Omental fat pad (tissue), 4 donors: ENCODE data around the gene ARHGAP40. TPM values are rescaled to one million over a fixed set of nuclear protein-coding genes. Genes with fewer than 3 reads are reported as not detected.

ENCODE experiments used
- ATAC-seq: fragments of 150-250 bp; one replicate; pipeline ENCODE4 v1.9.1; 2016; ENCODE audit warnings: mild to moderate bottlenecking, moderate library complexity; ENCODE audit not compliant: low FRiP score
- DNase-seq: peaks from one replicate; pipeline ENCODE4 v3.0.0-alpha.2; 2019; ENCODE audit warnings: low spot score
- total RNA-seq, 4 donors: library from RNA; depleted of rRNA; stranded (reverse); fragments of >200 nt; gene quantifications; one replicate each; pipeline ENCODE4 v1.1.0, GENCODE V29; 2016
- TF ChIP-seq, protein P1 (sequence below), 3 donors: fragments of 450-650 bp; IDR thresholded peaks; one replicate each; pipeline ENCODE4 v1.5.1; 2016 to 2017; ENCODE audit warnings: antibody characterized with exemption in 3 of 3, mild to moderate bottlenecking in 3 of 3, moderate library complexity in 2 of 3

Gene ARHGAP40
- total RNA-seq, 4 donors from 2014 or later = not detected

DNA sequence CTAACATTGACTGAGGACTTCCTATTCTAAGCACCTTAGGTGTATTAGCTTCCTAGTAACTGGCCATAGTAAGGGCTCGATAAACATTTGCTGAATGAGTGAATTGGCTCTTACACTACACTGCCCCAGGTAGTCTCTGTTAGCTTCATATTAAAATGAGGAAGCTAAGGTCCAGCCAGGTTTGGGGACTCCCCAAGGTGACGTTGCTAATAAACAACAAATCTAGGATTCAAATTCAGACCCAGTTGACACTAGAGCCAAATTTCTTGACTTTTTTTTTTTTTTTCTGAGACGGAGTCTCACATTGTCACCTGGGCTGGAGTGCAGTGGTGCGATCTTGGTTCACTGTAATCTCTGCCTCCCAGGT lies 16.2 kb downstream of the ARHGAP40 start:
- TF ChIP-seq, protein P1, sequence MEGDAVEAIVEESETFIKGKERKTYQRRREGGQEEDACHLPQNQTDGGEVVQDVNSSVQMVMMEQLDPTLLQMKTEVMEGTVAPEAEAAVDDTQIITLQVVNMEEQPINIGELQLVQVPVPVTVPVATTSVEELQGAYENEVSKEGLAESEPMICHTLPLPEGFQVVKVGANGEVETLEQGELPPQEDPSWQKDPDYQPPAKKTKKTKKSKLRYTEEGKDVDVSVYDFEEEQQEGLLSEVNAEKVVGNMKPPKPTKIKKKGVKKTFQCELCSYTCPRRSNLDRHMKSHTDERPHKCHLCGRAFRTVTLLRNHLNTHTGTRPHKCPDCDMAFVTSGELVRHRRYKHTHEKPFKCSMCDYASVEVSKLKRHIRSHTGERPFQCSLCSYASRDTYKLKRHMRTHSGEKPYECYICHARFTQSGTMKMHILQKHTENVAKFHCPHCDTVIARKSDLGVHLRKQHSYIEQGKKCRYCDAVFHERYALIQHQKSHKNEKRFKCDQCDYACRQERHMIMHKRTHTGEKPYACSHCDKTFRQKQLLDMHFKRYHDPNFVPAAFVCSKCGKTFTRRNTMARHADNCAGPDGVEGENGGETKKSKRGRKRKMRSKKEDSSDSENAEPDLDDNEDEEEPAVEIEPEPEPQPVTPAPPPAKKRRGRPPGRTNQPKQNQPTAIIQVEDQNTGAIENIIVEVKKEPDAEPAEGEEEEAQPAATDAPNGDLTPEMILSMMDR (IDR thresholded peaks at IDR 0.05) = no peak
- DNase-seq (no peak), ATAC-seq (no peak)

GRCh38 chr20:38620441-38620840 lies 18.8 kb downstream of the ARHGAP40 start:
- no peak for DNase-seq
- ATAC-seq = no peak
- TF ChIP-seq, protein P1 (IDR thresholded peaks at IDR 0.05) = no peak

DNA sequence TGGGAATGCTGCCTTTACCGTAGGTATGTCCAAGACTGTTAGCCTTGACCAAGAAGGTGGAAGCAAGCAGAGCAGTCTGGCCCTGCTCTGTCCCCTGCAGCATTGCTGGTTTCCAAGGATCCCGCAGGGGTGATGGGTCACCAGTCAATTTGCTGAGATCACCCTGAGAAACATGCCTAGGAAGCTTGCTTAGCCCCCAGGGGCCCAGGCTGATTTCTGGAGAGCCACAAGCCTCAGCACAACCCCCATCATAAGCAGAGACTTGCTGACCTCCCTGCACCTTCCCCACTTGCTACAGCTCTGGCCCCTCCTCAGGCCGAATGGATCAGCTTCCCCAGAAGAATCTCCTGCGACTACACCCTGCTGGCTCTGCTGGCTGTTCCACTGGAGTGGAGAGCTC lies 21.5 kb downstream of the ARHGAP40 start:
- DNase-seq (no peak), ATAC-seq (no peak)
- TF ChIP-seq, protein P1 (IDR thresholded peaks at IDR 0.05) = no peak

GRCh38 chr20:38624084-38624483 lies 22.5 kb downstream of the ARHGAP40 start:
- DNase-seq (no peak), ATAC-seq (no peak)
- TF ChIP-seq, protein P1 (IDR thresholded peaks at IDR 0.05) = no peak

- TF ChIP-seq, protein P1 (IDR thresholded peaks at IDR 0.05) = no peak
- no peak for ATAC-seq
- no peak for DNase-seq
Observed at GRCh38 chr20:38625896-38626295, 24.3 kb downstream of the ARHGAP40 start.

DNA sequence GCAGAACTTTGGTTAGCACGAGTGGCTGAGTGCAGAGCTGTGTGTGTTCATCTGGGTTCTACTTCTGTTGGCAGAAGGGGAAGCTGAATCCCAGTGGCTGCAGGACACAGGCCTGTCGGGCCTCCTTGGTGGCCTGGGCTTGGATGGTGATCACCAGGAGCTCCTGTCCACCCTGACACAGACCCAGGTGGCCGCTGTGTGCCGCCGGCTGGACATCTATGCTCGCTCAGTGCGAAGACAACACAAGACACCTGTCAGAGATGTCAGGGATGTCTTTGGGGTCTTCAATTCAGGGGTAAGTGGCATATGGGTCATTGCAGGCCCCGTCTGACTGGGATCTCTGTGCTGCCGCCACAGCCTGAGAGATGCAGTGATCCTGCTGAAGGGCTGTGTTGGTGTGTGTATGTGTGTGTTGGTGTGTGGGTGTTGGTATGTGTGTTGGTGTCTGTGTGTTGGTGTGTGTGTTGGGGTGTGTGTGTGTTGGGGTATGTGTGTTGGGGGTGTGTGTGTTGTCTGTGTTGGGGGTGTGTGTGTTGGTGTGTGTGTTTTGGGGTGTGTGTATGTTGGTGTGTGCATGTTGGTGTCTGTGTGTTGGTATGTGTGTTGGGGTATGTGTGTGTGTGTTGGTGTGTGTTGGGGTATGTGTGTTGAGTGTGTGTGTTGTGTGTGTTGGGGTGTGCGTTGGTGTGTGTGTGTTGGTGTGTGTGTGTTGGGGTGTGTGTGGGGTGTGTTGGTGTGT lies 25.5 kb downstream of the ARHGAP40 start:
- DNase-seq (no peak), ATAC-seq (no peak)
- TF ChIP-seq, protein P1 (IDR thresholded peaks at IDR 0.05) = no peak
